ENCODE results near the gene PRKCZ.

PRKCZ gene

DNA sequence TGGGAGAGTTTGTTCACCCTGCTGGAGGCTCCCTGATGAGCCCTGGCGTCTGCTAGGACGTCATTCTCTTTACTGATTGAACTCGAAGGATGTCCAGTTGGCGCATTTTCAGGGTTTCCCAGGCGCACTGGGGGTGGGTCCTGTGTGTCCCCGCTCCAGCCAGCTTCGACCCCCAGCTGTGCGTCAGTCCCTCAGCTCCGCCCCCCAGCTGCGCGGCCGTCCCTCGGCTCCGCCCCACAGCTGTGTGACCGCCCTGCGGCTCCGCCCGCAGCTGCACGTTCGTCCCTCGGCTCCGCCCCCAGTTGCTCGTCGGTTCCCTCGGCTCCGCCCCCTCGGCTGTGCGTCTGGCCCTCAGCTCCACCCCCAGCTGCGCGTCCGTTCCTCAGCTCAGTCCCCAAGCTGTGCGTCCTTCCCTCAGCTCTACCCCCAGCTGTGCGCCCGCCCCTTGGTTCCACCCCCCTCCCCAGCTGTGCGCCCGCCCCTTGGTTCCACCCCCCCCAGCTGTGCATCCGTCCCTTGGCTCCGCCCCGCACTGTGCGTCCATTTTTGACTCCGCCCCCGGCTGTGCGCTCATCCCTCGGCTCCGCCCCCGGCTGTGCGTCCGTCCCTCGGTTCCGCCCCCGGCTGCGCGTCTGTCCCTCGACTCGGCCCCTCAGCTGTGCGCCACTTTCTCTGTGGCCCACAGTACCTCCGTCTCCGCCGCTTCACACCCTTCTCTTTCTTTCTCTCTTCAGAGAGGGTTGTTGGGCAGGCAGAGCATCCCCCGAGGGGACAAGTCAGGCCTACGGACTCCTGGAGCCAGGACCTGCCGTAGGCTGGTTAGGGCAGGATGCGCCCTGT, 83.0 kb downstream of the PRKCZ start:
- peak; percentile 95 to 96 for DNase-seq (ENCODE audit: low read depth in 1 of 2, low spot score in 1 of 2)
- TF ChIP-seq POLR2AphosphoS5 (IDR thresholded peaks at IDR 0.05; ENCODE audit: low read depth) (no peak), GABPA (IDR thresholded peaks at IDR 0.05; ENCODE audit: low read depth) (no peak), SPI1 (IDR thresholded peaks at IDR 0.05; ENCODE audit: borderline replicate concordance, low read depth) (no peak)
- TF ChIP-seq, protein P1, sequence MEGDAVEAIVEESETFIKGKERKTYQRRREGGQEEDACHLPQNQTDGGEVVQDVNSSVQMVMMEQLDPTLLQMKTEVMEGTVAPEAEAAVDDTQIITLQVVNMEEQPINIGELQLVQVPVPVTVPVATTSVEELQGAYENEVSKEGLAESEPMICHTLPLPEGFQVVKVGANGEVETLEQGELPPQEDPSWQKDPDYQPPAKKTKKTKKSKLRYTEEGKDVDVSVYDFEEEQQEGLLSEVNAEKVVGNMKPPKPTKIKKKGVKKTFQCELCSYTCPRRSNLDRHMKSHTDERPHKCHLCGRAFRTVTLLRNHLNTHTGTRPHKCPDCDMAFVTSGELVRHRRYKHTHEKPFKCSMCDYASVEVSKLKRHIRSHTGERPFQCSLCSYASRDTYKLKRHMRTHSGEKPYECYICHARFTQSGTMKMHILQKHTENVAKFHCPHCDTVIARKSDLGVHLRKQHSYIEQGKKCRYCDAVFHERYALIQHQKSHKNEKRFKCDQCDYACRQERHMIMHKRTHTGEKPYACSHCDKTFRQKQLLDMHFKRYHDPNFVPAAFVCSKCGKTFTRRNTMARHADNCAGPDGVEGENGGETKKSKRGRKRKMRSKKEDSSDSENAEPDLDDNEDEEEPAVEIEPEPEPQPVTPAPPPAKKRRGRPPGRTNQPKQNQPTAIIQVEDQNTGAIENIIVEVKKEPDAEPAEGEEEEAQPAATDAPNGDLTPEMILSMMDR (IDR thresholded peaks at IDR 0.05; ENCODE audit: insufficient read depth, low read length): no peak
- TF ChIP-seq, protein P2, sequence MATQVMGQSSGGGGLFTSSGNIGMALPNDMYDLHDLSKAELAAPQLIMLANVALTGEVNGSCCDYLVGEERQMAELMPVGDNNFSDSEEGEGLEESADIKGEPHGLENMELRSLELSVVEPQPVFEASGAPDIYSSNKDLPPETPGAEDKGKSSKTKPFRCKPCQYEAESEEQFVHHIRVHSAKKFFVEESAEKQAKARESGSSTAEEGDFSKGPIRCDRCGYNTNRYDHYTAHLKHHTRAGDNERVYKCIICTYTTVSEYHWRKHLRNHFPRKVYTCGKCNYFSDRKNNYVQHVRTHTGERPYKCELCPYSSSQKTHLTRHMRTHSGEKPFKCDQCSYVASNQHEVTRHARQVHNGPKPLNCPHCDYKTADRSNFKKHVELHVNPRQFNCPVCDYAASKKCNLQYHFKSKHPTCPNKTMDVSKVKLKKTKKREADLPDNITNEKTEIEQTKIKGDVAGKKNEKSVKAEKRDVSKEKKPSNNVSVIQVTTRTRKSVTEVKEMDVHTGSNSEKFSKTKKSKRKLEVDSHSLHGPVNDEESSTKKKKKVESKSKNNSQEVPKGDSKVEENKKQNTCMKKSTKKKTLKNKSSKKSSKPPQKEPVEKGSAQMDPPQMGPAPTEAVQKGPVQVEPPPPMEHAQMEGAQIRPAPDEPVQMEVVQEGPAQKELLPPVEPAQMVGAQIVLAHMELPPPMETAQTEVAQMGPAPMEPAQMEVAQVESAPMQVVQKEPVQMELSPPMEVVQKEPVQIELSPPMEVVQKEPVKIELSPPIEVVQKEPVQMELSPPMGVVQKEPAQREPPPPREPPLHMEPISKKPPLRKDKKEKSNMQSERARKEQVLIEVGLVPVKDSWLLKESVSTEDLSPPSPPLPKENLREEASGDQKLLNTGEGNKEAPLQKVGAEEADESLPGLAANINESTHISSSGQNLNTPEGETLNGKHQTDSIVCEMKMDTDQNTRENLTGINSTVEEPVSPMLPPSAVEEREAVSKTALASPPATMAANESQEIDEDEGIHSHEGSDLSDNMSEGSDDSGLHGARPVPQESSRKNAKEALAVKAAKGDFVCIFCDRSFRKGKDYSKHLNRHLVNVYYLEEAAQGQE (IDR thresholded peaks at IDR 0.05; ENCODE audit: insufficient replicate concordance, low read depth): no peak
- H3K27me3 ChIP-seq (ENCODE audit: insufficient read depth, poor library complexity, severe bottlenecking): no peaks in the 10 kb centered on the region
- peak overlapping the region; percentile 54 for H3K4me3 ChIP-seq (replicated peaks; ENCODE audit: insufficient read depth, low read length)
- peak overlapping the region; percentile 58 for H3K27ac ChIP-seq (replicated peaks)

DNA sequence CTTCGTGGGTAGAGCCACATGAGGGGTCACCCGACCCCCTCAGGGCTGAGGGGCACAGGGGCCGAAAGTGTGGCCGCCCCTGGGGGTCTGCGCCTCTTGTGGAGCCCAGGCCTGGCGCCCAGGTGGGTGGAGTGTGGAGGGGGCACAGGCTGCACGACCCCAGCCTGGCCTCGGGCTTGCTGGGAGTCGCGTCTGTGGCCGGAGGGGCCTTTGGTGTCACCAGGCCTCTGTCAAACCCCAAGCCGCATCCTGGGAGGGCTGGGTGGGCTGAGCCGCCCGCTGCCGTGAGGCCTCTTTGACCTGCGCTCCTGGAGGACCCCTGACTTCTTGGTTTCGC, 83.6 kb downstream of the PRKCZ start:
- TF ChIP-seq, protein P1 (IDR thresholded peaks at IDR 0.05; ENCODE audit: insufficient read depth, low read length): no peak
- no peak for TF ChIP-seq GABPA (IDR thresholded peaks at IDR 0.05; ENCODE audit: low read depth)
- TF ChIP-seq SPI1 (IDR thresholded peaks at IDR 0.05; ENCODE audit: borderline replicate concordance, low read depth): no peak
- TF ChIP-seq, protein P2 (IDR thresholded peaks at IDR 0.05; ENCODE audit: insufficient replicate concordance, low read depth): no peak
- no peak for TF ChIP-seq POLR2AphosphoS5 (IDR thresholded peaks at IDR 0.05; ENCODE audit: low read depth)
- H3K4me3 ChIP-seq (replicated peaks; ENCODE audit: insufficient read depth, low read length): peak overlapping the region; percentile 54
- H3K27ac ChIP-seq (replicated peaks): peak overlapping the region; percentile 58
- no peaks in the 10 kb centered on the region for H3K27me3 ChIP-seq (ENCODE audit: insufficient read depth, poor library complexity, severe bottlenecking)
- DNase-seq (ENCODE audit: low read depth in 1 of 2, low spot score in 1 of 2): no peak

DNA sequence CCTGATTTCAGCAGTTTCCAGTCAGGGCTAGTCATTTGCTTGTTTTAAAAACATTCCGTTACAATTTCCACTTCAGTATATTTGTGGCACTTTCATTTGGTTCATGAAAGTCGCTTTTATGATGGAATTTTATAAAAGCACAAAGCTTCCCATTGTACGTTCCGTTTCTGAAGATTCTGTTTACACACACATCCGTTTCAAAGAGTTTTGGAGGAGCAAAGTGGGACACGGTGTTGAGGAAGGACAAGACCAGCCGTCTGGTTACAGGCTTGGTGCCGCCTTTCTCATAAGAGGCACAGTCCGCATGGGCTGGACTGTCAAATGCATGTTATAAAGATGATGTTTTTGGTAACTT, 84.0 kb downstream of the PRKCZ start:
- no peak overlapping the region for H3K27ac ChIP-seq (replicated peaks)
- no peaks in the 10 kb centered on the region for H3K27me3 ChIP-seq (ENCODE audit: insufficient read depth, poor library complexity, severe bottlenecking)
- no peak for DNase-seq (ENCODE audit: low read depth in 1 of 2, low spot score in 1 of 2)
- H3K4me3 ChIP-seq (replicated peaks; ENCODE audit: insufficient read depth, low read length): no peak overlapping the region
- no peak for TF ChIP-seq POLR2AphosphoS5 (IDR thresholded peaks at IDR 0.05; ENCODE audit: low read depth)
- no peak for TF ChIP-seq SPI1 (IDR thresholded peaks at IDR 0.05; ENCODE audit: borderline replicate concordance, low read depth)
- TF ChIP-seq, protein P1 (IDR thresholded peaks at IDR 0.05; ENCODE audit: insufficient read depth, low read length): no peak
- TF ChIP-seq, protein P2 (IDR thresholded peaks at IDR 0.05; ENCODE audit: insufficient replicate concordance, low read depth): no peak
- TF ChIP-seq GABPA (IDR thresholded peaks at IDR 0.05; ENCODE audit: low read depth): no peak

All from HL-60 (cell line).